Urothelium cell line (cell line): Measurements from ENCODE around the gene TXLNG.
A peak's percentile ranks its signal among the peaks of the same experiment; 100 is the strongest.
"Not testable (repeated sequence)": the region's sequence is repeated elsewhere in the genome, so short reads cannot be mapped to it uniquely, and the experiment has no call there.

Source experiments
- DNase-seq: peaks from one replicate; pipeline ENCODE4 v3.0.0; 2011; ENCODE audit warnings: low spot score, mixed read lengths
- FAIRE-seq: peaks from 2 replicates; lab custom pipeline; 2011; peaks lifted over from hg19 to GRCh38; lab: Jason Lieb, UNC

Gene TXLNG

DNA sequence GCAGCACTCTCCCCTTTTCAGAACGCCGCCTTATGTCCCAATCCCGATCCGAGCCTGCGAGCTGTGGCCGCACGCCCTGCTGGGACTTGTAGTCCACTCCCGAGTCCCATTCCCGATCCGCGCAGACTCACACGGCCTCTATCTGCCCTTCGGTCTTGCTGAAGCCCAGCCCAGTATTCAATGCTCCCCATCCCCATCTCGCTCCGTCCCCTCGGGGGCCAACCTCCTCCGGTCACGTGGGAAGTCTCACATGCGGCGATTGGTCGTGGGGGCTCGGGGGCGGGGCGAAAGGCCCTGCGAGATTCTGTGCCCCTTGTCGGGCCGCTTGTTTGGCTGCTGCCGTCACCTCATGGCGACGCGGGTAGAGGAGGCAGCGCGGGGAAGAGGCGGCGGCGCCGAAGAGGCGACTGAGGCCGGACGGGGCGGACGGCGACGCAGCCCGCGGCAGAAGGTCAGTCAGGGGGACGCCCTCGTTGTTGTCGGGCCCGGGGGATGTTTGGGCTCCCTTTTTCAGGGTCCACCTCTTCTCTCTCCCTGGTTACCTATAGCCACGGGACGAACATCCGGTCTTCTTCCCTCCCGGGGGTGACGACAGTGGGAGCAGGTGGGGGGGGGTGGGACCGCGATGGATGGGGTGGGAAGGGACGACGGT, at the start of gene TXLNG:
Gene TXLNG, plus strand, starts transcription at position 328 of the 652 bp plus-strand sequence. Its CDS starts 22 bp downstream, at position 350.
- no peak for FAIRE-seq
- DNase-seq = peak; percentile 87

DNA sequence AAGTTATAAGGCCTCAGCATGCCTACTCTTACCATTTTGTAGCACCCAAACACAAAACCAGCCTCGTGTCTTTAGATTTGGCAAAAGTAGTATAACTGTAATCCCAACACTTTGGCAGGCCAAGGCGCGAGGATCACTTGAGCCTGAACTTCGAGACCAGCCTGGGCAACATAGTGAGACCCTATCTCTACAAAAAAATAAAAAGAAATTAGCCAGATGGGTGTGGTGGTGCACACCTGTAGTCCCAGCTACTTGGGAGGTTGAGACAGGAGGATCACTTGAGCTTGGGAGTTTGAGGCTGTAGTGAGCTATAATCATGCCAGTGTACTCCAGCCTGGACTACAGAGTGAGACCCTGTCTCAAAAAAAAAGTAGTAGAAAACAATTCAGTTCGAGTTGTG, 49.2 kb upstream of the TXLNG start:
- DNase-seq (no peak), FAIRE-seq (no peak)

DNA sequence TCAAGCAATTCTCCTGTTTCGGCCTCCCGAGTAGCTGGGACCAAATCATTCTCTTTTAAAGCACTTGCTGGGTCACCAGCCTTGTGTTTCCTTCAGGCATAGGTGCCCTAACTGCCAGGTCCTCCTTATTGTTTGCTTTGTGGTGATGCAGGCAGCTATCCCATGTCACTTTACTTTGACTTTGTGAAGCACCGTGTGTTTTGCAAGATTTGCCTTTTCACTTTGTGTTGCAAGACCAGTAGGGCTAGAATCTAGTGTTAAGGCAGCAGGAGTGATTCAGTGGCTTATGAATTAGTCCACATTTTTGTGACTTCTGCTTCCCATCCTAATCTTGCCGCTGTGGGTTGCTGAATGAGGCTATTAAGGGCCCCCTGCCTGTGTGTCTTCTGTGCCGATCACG, 46.7 kb upstream of the TXLNG start:
- DNase-seq (no peak), FAIRE-seq (no peak)

DNA sequence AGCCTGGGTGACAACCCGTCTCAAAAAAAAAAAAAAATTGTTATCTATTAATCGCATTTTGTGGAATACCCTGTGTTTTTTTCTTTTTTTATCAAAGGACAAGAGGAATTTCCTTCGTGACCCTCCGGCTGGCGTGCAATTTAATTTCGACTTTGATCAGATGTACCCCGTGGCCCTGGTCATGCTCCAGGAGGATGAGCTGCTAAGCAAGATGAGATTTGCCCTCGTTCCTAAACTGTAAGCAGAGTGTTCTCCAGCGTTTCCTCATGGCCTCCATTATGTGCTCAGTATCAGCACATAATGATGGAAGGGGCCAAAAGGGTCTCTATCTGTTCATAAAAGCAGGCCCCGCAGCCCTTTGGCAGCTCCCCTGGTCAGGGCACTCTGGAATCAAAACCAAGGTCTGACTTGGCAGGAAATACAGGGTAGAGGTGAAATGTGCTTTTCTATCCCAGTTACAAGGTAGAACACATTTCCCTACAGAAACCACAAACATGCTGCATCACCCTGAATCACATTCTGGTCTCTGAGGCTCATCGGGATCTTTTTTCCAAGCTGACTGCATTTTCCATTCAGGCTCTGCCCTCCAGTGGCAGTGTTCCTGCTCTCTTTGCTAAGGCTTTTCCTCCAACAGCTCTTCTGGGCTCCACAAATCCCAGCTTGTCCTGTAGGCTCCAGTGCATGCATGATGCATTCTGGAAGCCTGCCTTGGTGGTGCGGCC, 42.5 kb upstream of the TXLNG start:
- FAIRE-seq (no peak), DNase-seq (no peak)

DNA sequence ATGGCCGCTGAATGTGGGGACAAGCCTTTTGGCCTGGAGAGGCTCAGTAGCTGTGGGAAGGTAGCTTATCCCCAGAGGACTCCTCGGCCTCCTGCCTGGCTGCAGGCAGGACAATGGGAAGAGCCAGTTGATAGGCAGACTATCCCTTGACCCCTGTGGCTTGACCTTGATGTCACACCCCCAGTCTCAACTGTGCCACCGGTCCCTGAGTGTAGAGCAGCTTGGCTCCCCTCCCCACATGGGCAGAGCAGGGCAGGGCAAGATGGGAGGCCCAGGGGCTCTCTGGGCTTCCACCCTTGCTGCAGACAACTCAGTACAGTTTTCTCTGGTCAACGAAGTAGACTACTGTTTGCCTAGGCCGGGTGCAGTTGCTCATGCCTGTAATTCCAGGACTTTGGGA, 41.2 kb upstream of the TXLNG start:
- FAIRE-seq (no peak), DNase-seq (no peak)

DNA sequence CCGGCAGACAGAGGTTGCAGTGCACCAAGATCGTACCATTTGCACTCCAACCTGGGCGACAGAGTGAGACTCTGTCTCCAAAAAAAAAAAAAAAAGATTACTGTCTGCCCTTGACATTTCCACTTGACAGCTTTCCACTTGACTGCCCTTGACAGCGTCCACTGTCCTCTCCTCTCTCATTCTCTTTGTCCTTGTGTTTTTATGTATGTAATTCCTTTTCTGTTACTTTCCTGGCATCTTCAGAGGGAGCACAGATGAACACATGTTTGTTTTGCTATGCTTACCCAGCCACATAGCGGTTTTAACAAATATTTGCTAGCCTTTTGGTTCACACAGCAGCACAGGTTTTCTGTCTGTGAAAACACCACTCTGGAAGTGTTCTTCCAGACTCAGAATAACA, 40.6 kb upstream of the TXLNG start:
- DNase-seq (no peak), FAIRE-seq (no peak)

DNA sequence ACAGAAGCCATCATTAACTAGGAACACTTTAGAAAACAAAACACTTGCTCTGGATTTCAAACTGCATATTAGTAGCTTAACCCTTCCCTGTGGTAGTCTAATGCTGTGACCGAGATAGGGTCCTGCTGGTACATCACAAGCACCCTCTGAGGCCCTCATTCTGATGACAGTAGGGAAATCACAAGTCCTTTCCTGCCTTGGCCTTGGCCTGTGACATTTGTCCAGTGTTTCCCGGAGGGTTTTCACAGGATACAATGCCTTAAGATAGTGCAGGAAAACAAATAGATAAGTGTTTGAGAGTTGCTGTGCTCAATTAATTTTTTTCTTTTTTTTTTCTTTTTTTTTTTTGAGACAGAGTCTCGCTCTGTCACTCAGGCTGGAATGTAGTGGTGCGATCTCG, 37.8 kb upstream of the TXLNG start:
- DNase-seq (no peak), FAIRE-seq (no peak)

DNA sequence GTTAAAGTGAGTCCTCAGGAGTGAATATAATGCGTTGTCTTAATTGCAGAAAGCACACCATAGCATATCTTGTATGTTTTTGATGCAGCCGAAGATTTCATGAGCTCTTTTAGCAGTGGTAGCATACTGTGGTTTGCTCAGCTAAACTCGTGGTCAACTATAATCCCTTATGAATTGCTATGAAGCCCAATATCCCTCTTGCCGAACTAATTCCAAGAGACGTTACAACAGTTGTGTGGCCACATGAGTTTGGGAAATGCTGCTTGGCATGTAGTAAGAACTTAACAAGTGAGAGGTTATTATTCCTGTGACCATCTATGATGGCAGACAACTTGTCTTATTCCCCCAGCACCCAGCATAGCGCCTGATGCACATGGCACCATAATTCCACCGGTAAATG, 36.1 kb upstream of the TXLNG start:
- FAIRE-seq (no peak), DNase-seq (no peak)

DNA sequence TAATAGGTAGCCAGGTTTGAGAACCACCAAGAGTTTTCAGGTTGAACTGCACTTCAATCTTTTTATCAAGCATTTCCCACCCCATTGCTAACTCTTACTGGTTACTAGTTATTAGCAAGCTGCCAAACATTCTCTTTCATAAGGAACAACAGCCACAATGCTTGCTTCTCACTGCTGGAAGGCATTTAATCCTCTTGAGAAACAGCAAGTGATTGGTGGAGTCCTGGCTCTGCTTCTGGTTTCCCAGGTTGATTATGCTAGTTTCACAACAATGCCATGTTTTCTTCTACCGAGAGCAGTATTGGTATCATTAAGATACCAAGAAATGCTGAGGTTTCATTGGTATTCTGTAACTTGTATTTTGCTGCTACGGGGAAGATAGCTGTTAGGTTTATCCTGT, 32.2 kb upstream of the TXLNG start:
- DNase-seq = no peak
- no peak for FAIRE-seq

DNA sequence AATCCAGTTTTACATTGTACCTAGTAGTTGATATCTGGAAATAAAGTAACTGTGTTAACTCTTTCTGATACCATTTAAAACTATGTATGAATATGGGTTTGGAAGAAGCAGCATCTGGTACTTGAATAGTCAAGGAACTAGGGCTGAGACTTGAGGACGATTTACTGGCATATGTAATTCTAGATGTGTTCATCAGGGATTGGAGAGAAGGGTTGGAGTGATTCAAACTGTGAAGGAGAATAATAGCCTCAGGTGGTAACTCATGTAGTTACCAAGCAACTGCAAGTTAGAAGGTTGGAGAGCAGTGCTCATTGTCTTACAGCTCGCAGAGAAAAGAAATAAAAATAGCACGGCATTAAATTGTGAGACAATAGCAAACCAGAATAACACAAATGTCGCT, 29.5 kb upstream of the TXLNG start:
- DNase-seq (no peak), FAIRE-seq (no peak)

DNA sequence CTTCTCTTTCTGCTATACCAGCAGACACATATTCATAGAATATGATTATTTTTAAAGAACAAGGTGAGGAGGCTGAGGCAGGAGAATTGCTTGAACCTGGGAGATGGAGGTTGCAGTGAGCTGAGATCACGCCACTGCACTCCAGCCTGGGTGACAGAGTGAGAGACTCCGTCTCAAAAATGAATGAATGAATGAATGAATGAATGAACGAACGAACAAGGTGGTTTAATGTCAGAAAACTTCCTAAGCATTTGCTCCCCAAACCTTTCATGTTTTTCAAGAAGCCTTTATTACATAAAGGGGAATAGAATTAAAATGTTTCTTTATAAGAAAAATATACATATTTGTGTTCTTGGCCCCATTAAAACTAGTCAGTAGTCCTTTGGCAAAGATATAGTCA, 24.8 kb upstream of the TXLNG start:
- not testable (repeated sequence) for FAIRE-seq, DNase-seq

DNA sequence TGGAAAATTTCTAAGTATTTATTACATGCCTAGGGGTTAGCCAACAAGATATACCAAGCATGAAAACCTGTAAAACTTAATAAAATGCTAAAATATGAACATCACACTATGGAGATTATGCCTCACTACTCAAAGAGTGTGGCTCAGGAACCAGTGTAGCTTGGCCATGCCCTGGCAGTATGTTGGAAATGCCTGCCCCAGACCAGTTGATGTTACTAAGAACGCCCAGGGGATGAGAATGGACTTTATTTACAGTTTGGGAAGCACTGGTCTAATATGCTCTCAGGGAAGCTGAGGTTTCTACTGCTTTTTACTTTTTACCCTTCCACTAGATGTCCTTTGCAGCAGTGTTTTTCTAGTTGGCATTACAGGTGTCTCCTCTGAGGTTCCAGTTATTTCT, 23.7 kb upstream of the TXLNG start:
- DNase-seq = no peak
- FAIRE-seq = no peak

DNA sequence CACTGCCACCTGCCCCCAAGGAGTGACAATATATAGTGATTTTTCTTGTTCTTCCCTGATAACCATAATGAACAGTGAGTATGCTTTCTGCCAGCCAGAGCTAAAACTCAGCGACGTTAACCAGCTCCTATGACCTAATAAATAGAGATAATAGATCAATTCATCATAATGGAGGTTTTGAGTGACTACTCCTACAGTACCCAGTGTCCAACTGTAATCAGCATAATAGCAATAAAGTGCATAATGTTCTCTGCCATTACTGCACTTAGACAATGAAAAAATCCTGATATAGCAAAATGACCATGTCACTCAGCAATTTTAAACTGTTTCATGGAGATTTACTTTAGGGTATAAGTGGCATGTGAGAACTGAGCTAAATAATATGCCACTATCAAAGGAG, 20.7 kb upstream of the TXLNG start:
- DNase-seq = no peak
- no peak for FAIRE-seq

DNA sequence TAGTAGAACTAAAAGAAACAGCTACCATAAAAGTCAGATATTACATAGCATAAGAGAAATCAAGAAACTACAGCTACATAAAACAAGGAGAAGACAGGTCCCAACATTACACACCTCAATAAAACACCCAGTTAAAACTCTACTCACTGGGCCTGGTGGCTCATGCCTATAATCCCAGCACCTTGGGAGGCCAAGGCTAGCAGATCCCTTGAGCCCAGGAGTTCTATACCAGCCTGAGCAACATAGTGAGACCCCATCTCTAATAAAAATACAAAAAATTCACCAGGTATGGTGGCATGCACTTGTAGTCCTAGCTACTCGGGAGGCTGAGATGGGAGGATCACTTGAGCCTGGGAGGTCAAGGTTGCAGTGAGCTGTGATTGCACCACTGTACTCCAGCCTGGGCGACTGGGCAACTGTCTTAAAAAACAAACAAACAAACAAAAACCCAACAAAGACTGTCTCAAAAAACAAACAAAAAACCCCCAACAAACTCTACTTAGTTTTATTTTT, 15.2 kb upstream of the TXLNG start:
- DNase-seq = no peak
- no peak for FAIRE-seq

DNA sequence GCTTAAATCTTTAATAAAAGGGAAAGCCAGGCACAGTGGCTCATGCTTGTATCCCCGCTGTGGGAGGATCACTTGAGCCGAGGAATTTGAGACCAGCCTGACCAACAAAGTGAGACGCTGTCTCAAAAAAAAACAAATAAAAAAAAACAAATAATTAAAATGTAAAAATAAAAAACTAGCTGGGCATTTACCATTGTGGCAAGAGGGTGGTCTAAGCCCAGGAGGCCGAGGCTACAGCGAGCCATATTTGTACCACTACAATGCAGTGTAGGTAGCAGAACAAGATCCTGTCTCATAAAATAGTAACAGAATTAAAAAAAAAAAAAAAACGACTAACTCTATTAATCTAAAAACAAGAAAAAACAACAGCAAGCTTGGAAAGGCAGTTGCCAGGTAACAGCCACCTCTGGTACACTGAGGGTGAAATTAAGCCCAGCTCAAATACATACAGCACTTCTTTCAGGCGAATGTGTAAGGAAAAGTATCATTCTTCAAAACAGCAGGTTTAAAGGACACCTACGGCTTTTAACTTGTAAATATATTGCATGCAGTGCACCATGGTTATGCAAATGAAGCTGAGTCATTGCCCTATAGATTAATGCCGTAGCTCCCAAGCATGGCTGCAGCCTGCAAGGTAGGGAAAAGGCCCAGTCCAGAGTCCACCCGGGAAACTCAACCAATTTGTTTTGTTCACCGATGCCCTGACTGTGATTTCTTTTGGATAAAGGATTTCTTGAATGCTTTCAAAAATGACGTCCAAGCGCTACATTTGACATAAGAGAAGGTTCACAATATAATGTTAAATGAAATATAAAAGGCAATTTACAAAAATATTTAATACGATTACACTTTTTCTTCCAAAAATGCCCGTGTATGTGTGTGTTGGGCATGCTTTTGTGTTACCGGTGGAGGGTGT, 14.5 kb upstream of the TXLNG start:
- FAIRE-seq (no peak), DNase-seq (no peak)

DNA sequence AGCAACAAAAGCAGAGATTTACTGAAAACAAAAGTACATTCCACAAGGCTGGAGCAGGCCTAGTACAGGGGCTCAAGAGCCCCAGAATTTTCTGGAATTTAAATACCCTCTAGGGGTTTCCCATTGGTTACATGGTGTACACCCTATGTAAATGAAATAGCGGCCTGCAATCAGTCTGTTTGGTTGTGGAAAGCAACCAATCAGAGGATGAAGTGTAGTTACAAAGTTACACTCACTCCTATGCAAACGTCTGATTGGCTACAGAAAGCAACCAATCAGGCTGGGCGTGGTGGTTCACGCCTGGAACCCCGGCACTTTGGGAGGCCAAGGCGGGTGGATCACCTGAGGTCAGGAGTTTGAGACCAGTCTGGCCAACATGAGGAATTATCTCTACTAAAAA, 13.8 kb upstream of the TXLNG start:
- DNase-seq = no peak
- FAIRE-seq = no peak

DNA sequence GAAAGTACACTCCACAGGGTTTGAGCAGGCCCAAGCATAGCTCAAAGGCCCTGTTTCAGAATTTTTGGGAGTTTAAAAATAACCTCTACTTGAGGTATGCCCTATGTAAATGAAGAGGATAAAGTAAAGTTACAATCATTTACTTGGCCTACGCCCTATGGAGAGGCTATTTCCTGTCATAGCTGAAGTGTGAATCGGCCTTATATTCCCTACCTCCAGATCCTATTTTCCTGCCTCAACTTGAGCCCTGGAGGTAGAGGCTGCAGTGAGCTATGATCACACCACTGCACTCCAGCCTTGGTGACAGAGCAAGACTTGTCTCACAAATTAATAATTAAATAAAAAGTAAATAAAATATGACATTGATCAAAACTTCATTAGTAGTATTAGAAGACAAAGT, 11.5 kb upstream of the TXLNG start:
- DNase-seq (no peak), FAIRE-seq (no peak)

DNA sequence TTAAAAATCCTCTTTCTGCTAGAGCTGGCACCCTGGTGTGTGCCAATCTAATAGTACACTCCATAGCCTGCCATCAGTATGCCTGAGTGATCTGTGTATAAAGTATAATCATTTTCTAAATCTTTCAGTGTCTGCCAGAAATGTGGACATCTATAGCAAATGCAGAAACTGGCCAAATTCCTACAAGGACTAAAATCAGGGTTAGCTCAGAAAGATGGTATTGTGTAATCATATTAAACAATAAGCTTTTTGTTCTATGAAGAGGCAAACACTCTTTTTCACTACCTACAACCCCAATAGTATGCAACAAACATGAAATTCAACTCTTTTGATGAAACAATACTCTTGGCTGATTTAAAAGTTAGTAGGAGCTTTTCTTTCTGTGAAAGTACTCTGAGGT, 7.7 kb upstream of the TXLNG start:
- FAIRE-seq (no peak), DNase-seq (no peak)

DNA sequence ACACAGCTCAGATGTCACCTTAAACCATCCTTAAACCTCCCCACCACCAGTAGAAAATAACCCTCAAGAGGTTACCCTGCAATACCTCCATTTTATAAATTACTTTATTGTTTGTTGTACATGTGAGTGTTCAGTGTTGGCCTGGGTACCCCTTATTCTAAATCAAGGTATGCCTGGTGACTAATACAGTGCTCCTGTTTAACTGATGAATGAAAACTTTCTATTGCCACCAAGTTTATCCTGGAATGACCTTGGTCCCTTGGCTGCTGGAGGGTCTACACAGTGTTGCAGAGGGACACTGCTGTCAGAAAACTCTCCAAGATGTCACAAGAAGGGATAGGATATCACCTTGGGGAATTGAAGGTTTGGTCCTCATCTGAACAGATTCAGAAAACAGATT, 7.3 kb upstream of the TXLNG start:
- DNase-seq (no peak), FAIRE-seq (no peak)

DNA sequence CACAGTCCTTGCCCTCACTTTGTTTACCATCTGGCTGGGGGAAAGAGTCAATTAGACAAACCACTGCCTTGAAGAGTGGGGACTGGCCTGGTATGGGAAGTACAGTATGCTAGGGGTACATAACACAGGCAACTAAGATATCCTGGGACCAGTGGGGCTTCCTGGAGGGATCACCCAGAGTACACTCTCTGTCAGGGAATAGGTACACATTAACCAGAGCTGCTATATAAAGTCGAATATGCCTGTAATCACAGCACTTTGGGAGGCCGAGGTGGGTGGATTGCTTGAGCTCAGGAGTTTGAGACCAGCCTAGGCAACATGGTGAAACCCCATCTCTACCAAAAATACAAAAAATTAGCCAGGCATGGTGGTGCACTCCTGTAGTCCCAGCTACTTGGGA, 6.5 kb upstream of the TXLNG start:
- DNase-seq, FAIRE-seq: not testable (repeated sequence)

DNA sequence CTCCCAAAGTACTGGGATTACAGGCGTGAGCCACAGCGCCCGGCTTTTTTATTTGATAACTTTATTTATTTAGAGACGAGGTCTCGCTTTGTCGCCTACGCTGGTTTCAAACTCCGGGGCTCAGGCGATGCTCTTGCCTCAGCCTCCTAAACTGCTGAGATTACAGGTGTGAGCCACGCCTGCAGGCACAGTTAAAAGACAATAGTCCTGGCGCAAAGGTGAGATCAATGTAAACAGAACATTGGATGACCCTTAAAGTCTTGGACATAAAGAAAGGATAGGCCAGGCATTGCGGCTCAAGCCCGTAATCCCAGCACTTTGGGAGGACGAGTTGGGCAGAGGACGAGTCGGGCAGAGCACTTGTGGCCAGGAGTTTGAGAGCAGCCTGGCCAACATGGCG, 2.8 kb upstream of the TXLNG start:
- DNase-seq = no peak
- FAIRE-seq = no peak
